ENCODE measurements around the gene AVEN. TPM values are rescaled to one million over a fixed set of nuclear protein-coding genes. Genes with fewer than 3 reads are reported as not detected.

The AVEN gene
- total RNA-seq, 3 donors from 2014 or later = 13.5 to 18.4 (median 13.8) TPM

GRCh38 chr15:33839540-33839939, 199.5 kb downstream of the AVEN start:
- Histone ChIP-seq H3K27me3 (no peaks in the 10 kb centered on the region), H3K36me3 (no peaks in the 10 kb centered on the region), H3K27ac (no peak overlapping the region), H3K4me3 (no peak overlapping the region), H3K9me3 (no peaks in the 10 kb centered on the region), H3K4me1 (no peaks in the 10 kb centered on the region)
- no peak for DNase-seq (ENCODE audit: low spot score in 2 of 2)
- intact Hi-C loops (cut with DNase I; ENCODE audit: low total_unique reads) = no loop called here
- TF ChIP-seq POLR2AphosphoS5 (IDR thresholded peaks at IDR 0.05) (no peak), POLR2A (IDR thresholded peaks at IDR 0.05) (no peak), CTCF (IDR thresholded peaks at IDR 0.05) (no peak)

GRCh38 chr15:33837294-33837693, 201.7 kb downstream of the AVEN start:
- H3K27ac ChIP-seq = no peak overlapping the region
- no peak for DNase-seq (ENCODE audit: low spot score in 2 of 2)
- H3K4me1 ChIP-seq = no peaks in the 10 kb centered on the region
- no peaks in the 10 kb centered on the region for H3K9me3 ChIP-seq
- TF ChIP-seq CTCF (IDR thresholded peaks at IDR 0.05) = no peak
- TF ChIP-seq POLR2A (IDR thresholded peaks at IDR 0.05) = no peak
- no peak for TF ChIP-seq POLR2AphosphoS5 (IDR thresholded peaks at IDR 0.05)
- H3K36me3 ChIP-seq = no peaks in the 10 kb centered on the region
- no peak overlapping the region for H3K4me3 ChIP-seq
- intact Hi-C loops (cut with DNase I; ENCODE audit: low total_unique reads) = no loop called here
- H3K27me3 ChIP-seq = no peaks in the 10 kb centered on the region

GRCh38 chr15:33834892-33835743, 203.9 kb downstream of the AVEN start:
- TF ChIP-seq CTCF (IDR thresholded peaks at IDR 0.05) (no peak), POLR2A (IDR thresholded peaks at IDR 0.05) (no peak), POLR2AphosphoS5 (IDR thresholded peaks at IDR 0.05) (no peak)
- H3K9me3 ChIP-seq = no peaks in the 10 kb centered on the region
- H3K4me1 ChIP-seq = no peaks in the 10 kb centered on the region
- intact Hi-C loops (cut with DNase I; ENCODE audit: low total_unique reads) = no loop called here
- DNase-seq (ENCODE audit: low spot score in 2 of 2) = no peak
- H3K27me3 ChIP-seq = no peaks in the 10 kb centered on the region
- H3K27ac ChIP-seq = no peak overlapping the region
- H3K4me3 ChIP-seq = no peak overlapping the region
- H3K36me3 ChIP-seq = no peaks in the 10 kb centered on the region

GRCh38 chr15:33831646-33832045, 207.4 kb downstream of the AVEN start:
- Histone ChIP-seq H3K4me3 (no peak overlapping the region), H3K27me3 (no peaks in the 10 kb centered on the region), H3K4me1 (no peaks in the 10 kb centered on the region), H3K27ac (no peak overlapping the region), H3K9me3 (peaks cover 0 to 9% of the 10 kb centered on the region in 2 donors), H3K36me3 (no peaks in the 10 kb centered on the region)
- no peak for DNase-seq (ENCODE audit: low spot score in 2 of 2)
- no peak for TF ChIP-seq POLR2A (IDR thresholded peaks at IDR 0.05)
- TF ChIP-seq POLR2AphosphoS5 (IDR thresholded peaks at IDR 0.05) = no peak
- no peak for TF ChIP-seq CTCF (IDR thresholded peaks at IDR 0.05)
- intact Hi-C loops (cut with DNase I; ENCODE audit: low total_unique reads) = no loop called here

GRCh38 chr15:33830351-33830750, 208.7 kb downstream of the AVEN start:
- TF ChIP-seq POLR2A (IDR thresholded peaks at IDR 0.05) (no peak), CTCF (IDR thresholded peaks at IDR 0.05) (no peak), POLR2AphosphoS5 (IDR thresholded peaks at IDR 0.05) (no peak)
- H3K27me3 ChIP-seq = no peaks in the 10 kb centered on the region

More at GRCh38 chr15:33830351-33830750, 208.7 kb downstream of the AVEN start:
- Histone ChIP-seq H3K4me1 (no peaks in the 10 kb centered on the region), H3K9me3 (peaks cover 0 to 9% of the 10 kb centered on the region in 2 donors), H3K27ac (no peak overlapping the region), H3K4me3 (no peak overlapping the region), H3K36me3 (no peaks in the 10 kb centered on the region)
- intact Hi-C loops (cut with DNase I; ENCODE audit: low total_unique reads) = no loop called here
- DNase-seq (ENCODE audit: low spot score in 2 of 2) = no peak

All from breast epithelium (tissue), 4 donors.